Mammary epithelial cell (primary cell): Measurements from ENCODE around the gene ZIC2.

ENCODE experiments used
- EZH2 ChIP-seq: IDR thresholded peaks from 2 replicates; pipeline ENCODE4 v1.6.1; 2012; ENCODE audit warnings: low read length, inconsistent platforms, borderline replicate concordance
- TF ChIP-seq, protein P1 (sequence below), 2 donors: IDR thresholded peaks in 1 of 2; conservative IDR thresholded peaks in 1 of 2; 2 replicates each; pipeline ENCODE4 v1.5.1; 2011 to 2012; ENCODE audit warnings: inconsistent platforms in 2 of 2, low read length in 2 of 2, mild to moderate bottlenecking in 2 of 2, control low read depth in 1 of 2, low read depth in 1 of 2; ENCODE audit not compliant: insufficient read depth in 1 of 2; ENCODE audit errors: extremely low read depth in 1 of 2

- TF ChIP-seq, protein P1, sequence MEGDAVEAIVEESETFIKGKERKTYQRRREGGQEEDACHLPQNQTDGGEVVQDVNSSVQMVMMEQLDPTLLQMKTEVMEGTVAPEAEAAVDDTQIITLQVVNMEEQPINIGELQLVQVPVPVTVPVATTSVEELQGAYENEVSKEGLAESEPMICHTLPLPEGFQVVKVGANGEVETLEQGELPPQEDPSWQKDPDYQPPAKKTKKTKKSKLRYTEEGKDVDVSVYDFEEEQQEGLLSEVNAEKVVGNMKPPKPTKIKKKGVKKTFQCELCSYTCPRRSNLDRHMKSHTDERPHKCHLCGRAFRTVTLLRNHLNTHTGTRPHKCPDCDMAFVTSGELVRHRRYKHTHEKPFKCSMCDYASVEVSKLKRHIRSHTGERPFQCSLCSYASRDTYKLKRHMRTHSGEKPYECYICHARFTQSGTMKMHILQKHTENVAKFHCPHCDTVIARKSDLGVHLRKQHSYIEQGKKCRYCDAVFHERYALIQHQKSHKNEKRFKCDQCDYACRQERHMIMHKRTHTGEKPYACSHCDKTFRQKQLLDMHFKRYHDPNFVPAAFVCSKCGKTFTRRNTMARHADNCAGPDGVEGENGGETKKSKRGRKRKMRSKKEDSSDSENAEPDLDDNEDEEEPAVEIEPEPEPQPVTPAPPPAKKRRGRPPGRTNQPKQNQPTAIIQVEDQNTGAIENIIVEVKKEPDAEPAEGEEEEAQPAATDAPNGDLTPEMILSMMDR (conservative IDR thresholded peaks at IDR 0.05 in 1 of 2, IDR thresholded peaks at IDR 0.05 in 1 of 2; ENCODE audit: extremely low read depth in 1 of 2, insufficient read depth in 1 of 2, low read depth in 1 of 2, low read length in 2 of 2) = no peak
- no peak for TF ChIP-seq EZH2
Observed at GRCh38 chr13:99977334-99977911, 4.2 kb upstream of the ZIC2 start.
